NCI-H146 treated with DMSO at 0.1 percent for 48 hours (cell line): ENCODE results near the gene TMEM132E.

Experiments used
- DNase-seq: peaks from one replicate; lab custom pipeline; 2025; ENCODE audit not compliant: unreplicated experiment; lab: John Stamatoyannopoulos, UW

Gene TMEM132E

GRCh38 chr17:34569591-34569990, 9.8 kb upstream of the TMEM132E start:
- no peak for DNase-seq

- no peak for DNase-seq
Observed at GRCh38 chr17:34570506-34570905, 8.9 kb upstream of the TMEM132E start.

- no peak for DNase-seq
Observed at GRCh38 chr17:34571428-34572130, 7.8 kb upstream of the TMEM132E start.

- DNase-seq, result no peak
Observed at GRCh38 chr17:34572483-34572882, 6.9 kb upstream of the TMEM132E start.

GRCh38 chr17:34575182-34575581, 4.2 kb upstream of the TMEM132E start:
- no peak for DNase-seq

GRCh38 chr17:34578016-34578415, 1.4 kb upstream of the TMEM132E start:
- DNase-seq, result no peak

- DNase-seq, result no peak
Observed at GRCh38 chr17:34578656-34579016, 746 bp upstream of the TMEM132E start.

GRCh38 chr17:34579979-34580684, 750 bp downstream of the TMEM132E start:
- no peak for DNase-seq

- DNase-seq, result no peak
Observed at GRCh38 chr17:34580685-34581445, 1.5 kb downstream of the TMEM132E start.

GRCh38 chr17:34581446-34582184, 2.2 kb downstream of the TMEM132E start:
- DNase-seq, result no peak

- DNase-seq, result no peak
Observed at GRCh38 chr17:34582185-34582900, 3.0 kb downstream of the TMEM132E start.

GRCh38 chr17:34582901-34583245, 3.5 kb downstream of the TMEM132E start:
- DNase-seq, result no peak

- no peak for DNase-seq
Observed at GRCh38 chr17:34584805-34585416, 5.5 kb downstream of the TMEM132E start.

GRCh38 chr17:34586346-34586846, 7.0 kb downstream of the TMEM132E start:
- no peak for DNase-seq

- no peak for DNase-seq
Observed at GRCh38 chr17:34588266-34588665, 8.9 kb downstream of the TMEM132E start.

- no peak for DNase-seq
Observed at GRCh38 chr17:34589120-34589965, 10.0 kb downstream of the TMEM132E start.

GRCh38 chr17:34592002-34592401, 12.6 kb downstream of the TMEM132E start:
- DNase-seq, result no peak

- no peak for DNase-seq
Observed at GRCh38 chr17:34596920-34597319, 17.5 kb downstream of the TMEM132E start.

GRCh38 chr17:34598161-34598776, 18.9 kb downstream of the TMEM132E start:
- no peak for DNase-seq
